Measurements from ENCODE around the gene WDR45. TPM values are rescaled to one million over a fixed set of nuclear protein-coding genes. Genes with fewer than 3 reads are reported as not detected.

Gene WDR45
- total RNA-seq, result 20.2 and 25.9 TPM in 2 replicates

GRCh38 chrX:49079489-49080428 lies at the start of gene WDR45:
TSS of gene WDR45 (minus strand) at chrX:49079887. CDS start at chrX:49078095, 1,792 bp downstream.

DNA sequence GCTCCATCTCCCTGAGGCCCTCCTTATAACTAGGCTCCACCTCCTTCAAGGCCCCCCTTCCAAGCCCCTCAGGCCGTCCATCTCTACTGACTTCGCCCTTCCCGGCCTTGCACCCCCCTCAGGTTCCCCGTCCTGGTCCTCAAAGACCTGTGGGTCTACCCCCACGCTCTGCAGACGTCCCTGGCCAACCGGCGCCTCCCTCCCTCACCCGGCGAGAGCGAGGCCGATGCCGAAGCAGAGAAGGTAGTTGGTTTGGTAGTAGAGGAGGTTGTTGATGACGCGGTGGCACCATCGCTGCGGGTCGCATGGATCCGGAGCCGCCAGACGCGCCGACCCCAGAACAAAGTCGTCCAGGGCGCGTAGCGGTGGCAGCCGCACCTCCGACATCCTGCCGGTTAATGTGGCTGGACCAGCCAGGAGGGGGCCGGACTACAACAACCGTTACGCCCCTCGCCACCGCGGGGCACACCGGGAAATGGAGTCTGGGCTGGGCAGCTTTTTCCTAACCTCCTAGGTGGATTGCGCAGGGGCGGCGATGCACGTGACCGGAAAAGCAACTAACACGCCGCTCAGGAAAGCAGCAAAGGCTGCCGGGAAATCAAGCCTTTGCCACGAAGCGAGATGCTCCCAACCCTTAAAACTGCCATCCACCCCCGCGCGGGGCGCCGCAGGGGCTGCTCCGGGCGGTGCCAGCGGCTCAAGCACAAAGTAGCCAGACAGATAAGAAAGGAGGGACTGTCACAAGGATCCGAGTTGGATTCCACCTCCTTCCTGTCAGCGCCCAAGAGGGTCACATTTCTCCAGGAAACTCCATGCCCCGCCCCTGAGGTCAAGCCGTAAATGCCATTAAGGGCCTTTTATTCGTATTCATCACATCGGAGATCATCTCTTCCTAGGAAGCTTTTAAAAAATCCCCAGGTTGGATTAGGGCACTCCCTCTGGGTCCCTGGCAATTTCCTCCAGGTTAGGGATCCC lies 5.8 kb downstream of the WDR45 start, which contains the start of gene PRAF2:
PRAF2 (minus strand) TSS at position 402 of the 975 bp plus-strand sequence; CDS start at position 387, 15 bp downstream.

GRCh38 chrX:49058794-49059193 lies 20.9 kb downstream of the WDR45 start, which contains the start of gene CCDC120:
TSS of gene CCDC120 (plus strand) at chrX:49058999. CDS start at chrX:49062042, 3,043 bp downstream.

DNA sequence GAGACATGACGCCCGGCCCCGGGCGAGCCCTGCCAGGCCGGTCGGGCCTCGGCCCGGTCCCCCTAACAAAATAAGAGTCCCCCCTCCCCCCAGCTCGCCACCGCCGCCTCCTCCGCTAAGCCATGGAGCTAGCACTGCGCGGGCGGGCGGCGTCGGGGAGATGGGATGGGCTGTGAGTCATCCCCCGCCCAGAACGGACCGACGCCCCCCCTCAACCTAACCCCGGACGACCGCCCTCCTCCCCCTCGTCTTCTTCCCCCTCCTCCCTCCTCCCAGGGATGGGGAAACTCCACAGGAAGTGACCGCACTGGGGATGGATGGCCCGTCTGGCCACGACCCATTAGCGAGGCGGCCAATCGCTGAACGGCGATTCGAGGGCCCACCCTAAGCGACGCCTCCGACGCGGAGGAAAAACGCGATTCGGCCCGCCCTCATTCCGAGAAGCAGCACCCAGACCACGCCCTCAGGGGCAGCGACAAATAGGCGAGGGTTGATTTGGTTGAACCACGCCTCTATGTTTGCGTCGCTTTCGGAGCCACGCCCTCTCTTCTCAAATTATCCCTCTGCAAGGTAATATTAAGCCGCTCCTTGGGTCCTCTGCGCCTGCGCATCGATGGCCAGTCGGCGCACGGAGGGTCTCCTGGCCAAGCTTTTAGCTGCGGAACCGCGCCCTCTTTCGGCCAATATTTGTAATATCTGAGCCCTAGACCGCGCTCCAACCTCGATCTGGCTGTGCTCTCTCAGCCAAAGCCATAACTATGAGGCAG lies 36.3 kb downstream of the WDR45 start, which contains the start of gene TFE3:
TFE3 (minus strand) TSS at position 138 of the 767 bp plus-strand sequence; CDS start at position 7, 131 bp downstream.

Other genes starting within 250 kb of the WDR45 start
- gene PCSK1N, start 244.3 kb downstream of the WDR45 start, total RNA-seq, result 0.31 TPM in 1 of 2 replicates, not detected in the other
- 13.9 and 19.1 TPM in 2 replicates for gene TIMM17B, start 182.1 kb downstream of the WDR45 start, total RNA-seq
- gene PQBP1, start 182.0 kb downstream of the WDR45 start, total RNA-seq, result 70.0 and 82.4 TPM in 2 replicates
- gene SLC35A2, start 168.2 kb downstream of the WDR45 start, total RNA-seq, result 5.7 and 14.5 TPM in 2 replicates
- 2.8 and 4.0 TPM in 2 replicates for gene PIM2, start 160.9 kb downstream of the WDR45 start, total RNA-seq
- 21.7 and 34.9 TPM in 2 replicates for gene OTUD5, start 122.3 kb downstream of the WDR45 start, total RNA-seq
- 0.32 and 0.57 TPM in 2 replicates for gene KCND1, start 108.0 kb downstream of the WDR45 start, total RNA-seq
- gene GRIPAP1, start 77.6 kb downstream of the WDR45 start, total RNA-seq, result 23.3 and 40.8 TPM in 2 replicates
- 10.8 and 21.8 TPM in 2 replicates for gene TFE3, start 36.5 kb downstream of the WDR45 start, total RNA-seq
- 0.49 and 1.7 TPM in 2 replicates for gene CCDC120, start 20.9 kb downstream of the WDR45 start, total RNA-seq
- 2.6 and 5.0 TPM in 2 replicates for gene PRAF2, start 5.9 kb downstream of the WDR45 start, total RNA-seq
- 25.3 and 27.3 TPM in 2 replicates for gene GPKOW, start 43.8 kb upstream of the WDR45 start, total RNA-seq
- gene MAGIX, start 82.9 kb upstream of the WDR45 start, total RNA-seq, result 0.32 and 1.1 TPM in 2 replicates
- gene PLP2, start 92.0 kb upstream of the WDR45 start, total RNA-seq, result 9.0 and 10.2 TPM in 2 replicates
- 4.0 and 9.7 TPM in 2 replicates for gene PRICKLE3, start 106.5 kb upstream of the WDR45 start, total RNA-seq
- 0.31 and 0.32 TPM in 2 replicates for gene SYP, start 120.3 kb upstream of the WDR45 start, total RNA-seq
- gene CACNA1F, start 153.5 kb upstream of the WDR45 start, total RNA-seq, result under 0.01 and 0.31 TPM in 2 replicates
- 8.1 and 8.6 TPM in 2 replicates for gene CCDC22, start 155.6 kb upstream of the WDR45 start, total RNA-seq
- gene FOXP3, start 184.8 kb upstream of the WDR45 start, total RNA-seq, result not detected in 2 replicates
- 1.1 and 4.2 TPM in 2 replicates for gene PPP1R3F, start 189.9 kb upstream of the WDR45 start, total RNA-seq
- not detected in 2 replicates for gene GAGE10, start 223.8 kb upstream of the WDR45 start, total RNA-seq
- gene GAGE12J, start 242.2 kb upstream of the WDR45 start, total RNA-seq, result not detected in 2 replicates